ENCODE results near the gene BEAN1. TPM values are rescaled to one million over a fixed set of nuclear protein-coding genes. Genes with fewer than 3 reads are reported as not detected.
A peak's percentile ranks its signal among the peaks of the same experiment; 100 is the strongest.

The BEAN1 gene
- total and polyA plus RNA-seq, 3 experiments from 2014 or later, result 0.09 TPM; not detected in 2

DNA sequence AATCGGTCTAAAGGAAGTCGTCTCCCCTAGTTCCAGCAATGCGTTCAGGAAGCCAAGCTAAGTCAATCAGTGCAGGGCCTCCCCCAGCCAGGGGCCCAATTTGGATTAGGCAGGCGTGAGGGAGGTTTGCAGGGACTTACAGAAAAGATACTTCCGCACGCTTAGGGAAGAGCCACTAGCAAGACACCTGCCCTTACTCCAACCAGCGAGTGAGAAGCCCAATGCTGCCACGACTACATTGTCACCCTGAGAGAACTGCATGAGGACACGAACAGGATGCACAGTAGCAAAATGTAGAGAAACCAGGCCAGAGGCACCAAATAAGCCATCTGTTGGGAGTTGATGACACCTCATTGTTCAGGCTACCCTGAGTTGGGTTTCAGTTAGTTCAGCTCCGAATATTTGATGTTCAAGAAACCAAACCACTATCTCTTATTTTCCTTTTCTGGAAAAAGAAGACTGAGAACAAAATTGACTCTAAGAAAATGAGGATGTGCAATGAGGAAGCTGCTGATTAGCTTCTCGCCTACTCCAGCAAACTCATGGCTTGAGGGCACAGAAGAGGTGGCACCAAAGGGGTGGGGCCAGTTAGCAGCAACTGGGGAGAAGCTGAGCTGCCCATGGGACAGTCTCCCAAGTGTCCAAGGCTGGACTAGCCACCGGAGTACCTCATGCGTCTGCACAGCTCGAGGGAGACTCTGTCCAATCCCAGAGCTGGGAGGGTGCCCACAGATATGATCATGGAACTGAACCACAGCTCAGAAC lies 93.5 kb downstream of the BEAN1 start:
- ChIA-PET CTCF (interaction anchor here (0.8 to 6.0 kb wide), 9 partner anchors 9 to 114 kb away, joined by 3 to 39 read pairs (median 7); partner anchors contain the start of genes CKLF and CMTM3), POLR2A (interaction anchor here (1.2 to 3.0 kb wide), 3 partner anchors 27 to 84 kb away, joined by 4 to 26 read pairs (median 13); partner anchors contain the start of genes CKLF, CMTM3 and TK2)
- DNase-seq, result no peak
- Mint-ChIP-seq H3K36me3 (no peaks in the 10 kb centered on the region), H3K27me3 (no peaks in the 10 kb centered on the region), H3K27ac (peak overlapping the region; percentile 95 to 100 (median 96)), H3K4me3 (peak overlapping the region in 6 of 7 donors; percentile 30 to 82 (median 74)), H3K9me3 (no peaks in the 10 kb centered on the region), H3K4me1 (peaks cover 89 to 96% (median 95%) of the 10 kb centered on the region in 3 donors)
- no peak overlapping the region for H3K4me3 ChIP-seq (ENCODE audit: low read length)
- no peaks in the 10 kb centered on the region for H3K36me3 ChIP-seq (ENCODE audit: insufficient read depth, low read length)
- no peaks in the 10 kb centered on the region for H3K9me3 ChIP-seq (ENCODE audit: low read length)
- H3K27ac ChIP-seq (ENCODE audit: low read depth, low read length), result no peak overlapping the region
- H3K27me3 ChIP-seq (ENCODE audit: insufficient read depth, low read length, poor library complexity, severe bottlenecking), result no peaks in the 10 kb centered on the region
- peaks cover 86% of the 10 kb centered on the region for H3K4me1 ChIP-seq (ENCODE audit: insufficient read depth, low read length)

DNA sequence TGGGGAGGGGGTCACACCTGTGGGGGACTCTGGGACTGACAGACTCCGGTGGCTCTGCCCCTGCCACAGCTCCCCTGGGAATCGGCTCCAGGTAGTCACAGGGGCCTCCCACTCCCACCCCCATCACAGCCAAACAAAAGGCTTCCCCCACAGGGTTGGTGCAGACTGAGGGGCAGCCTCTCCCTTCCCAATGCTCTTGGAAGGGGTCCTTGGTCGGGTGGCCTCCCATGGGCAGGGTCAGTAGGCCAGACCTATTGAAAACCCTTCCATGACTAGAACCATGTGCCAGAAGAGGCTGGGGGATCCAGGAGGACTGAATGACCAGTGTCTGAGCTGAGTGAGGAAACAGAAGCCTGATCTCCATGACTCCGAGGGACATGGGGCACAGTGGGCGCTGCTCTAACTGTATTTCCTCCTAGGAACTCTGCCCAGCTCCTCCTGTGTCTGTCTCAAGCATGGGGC lies 94.2 kb downstream of the BEAN1 start:
- H3K27me3 ChIP-seq (ENCODE audit: insufficient read depth, low read length, poor library complexity, severe bottlenecking), result no peaks in the 10 kb centered on the region
- no peaks in the 10 kb centered on the region for H3K36me3 ChIP-seq (ENCODE audit: insufficient read depth, low read length)
- H3K9me3 ChIP-seq (ENCODE audit: low read length), result no peaks in the 10 kb centered on the region
- ChIA-PET POLR2A (interaction anchor here (0.6 to 3.0 kb wide), 7 partner anchors 27 to 371 kb away, joined by 3 to 26 read pairs (median 4); partner anchors contain the start of genes CKLF, CMTM3 and TK2), CTCF (interaction anchor here (0.8 to 6.0 kb wide), 10 partner anchors 10 to 115 kb away, joined by 3 to 39 read pairs (median 6); partner anchors contain the start of genes CKLF and CMTM3)
- Mint-ChIP-seq H3K36me3 (no peaks in the 10 kb centered on the region), H3K27me3 (no peaks in the 10 kb centered on the region), H3K4me1 (peaks cover 89 to 96% (median 95%) of the 10 kb centered on the region in 3 donors), H3K27ac (peak overlapping the region; percentile 95 to 100 (median 96)), H3K4me3 (peak overlapping the region; percentile 30 to 89 (median 82)), H3K9me3 (no peaks in the 10 kb centered on the region)
- peak overlapping the region; percentile 59 for H3K27ac ChIP-seq (ENCODE audit: low read depth, low read length)
- peak overlapping the region; percentile 41 for H3K4me3 ChIP-seq (ENCODE audit: low read length)
- peaks cover 86% of the 10 kb centered on the region for H3K4me1 ChIP-seq (ENCODE audit: insufficient read depth, low read length)
- no peak for DNase-seq

GRCh38 chr16:66521951-66522771 lies 95.1 kb downstream of the BEAN1 start:
- peak overlapping the region; percentile 59 for H3K27ac ChIP-seq (ENCODE audit: low read depth, low read length)
- H3K27me3 ChIP-seq (ENCODE audit: insufficient read depth, low read length, poor library complexity, severe bottlenecking), result no peaks in the 10 kb centered on the region
- no peaks in the 10 kb centered on the region for H3K9me3 Mint-ChIP-seq
- peaks cover 78% of the 10 kb centered on the region for H3K4me1 ChIP-seq (ENCODE audit: insufficient read depth, low read length)
- peaks cover 84 to 93% (median 86%) of the 10 kb centered on the region in 3 donors for H3K4me1 Mint-ChIP-seq
- ChIA-PET POLR2A (interaction anchor here (0.6 to 3.0 kb wide), 14 partner anchors 10 to 370 kb away, joined by 3 to 26 read pairs (median 4); partner anchors contain the start of genes CKLF, CMTM3 and TK2), CTCF (interaction anchor here (0.7 to 6.0 kb wide), 11 partner anchors 11 to 116 kb away, joined by 3 to 39 read pairs (median 6); partner anchors contain the start of genes CKLF and CMTM3)
- H3K4me3 Mint-ChIP-seq, result peak overlapping the region; percentile 73 to 89 (median 82)
- H3K9me3 ChIP-seq (ENCODE audit: low read length), result no peaks in the 10 kb centered on the region
- H3K36me3 Mint-ChIP-seq, result no peaks in the 10 kb centered on the region
- H3K4me3 ChIP-seq (ENCODE audit: low read length), result peak overlapping the region; percentile 41
- H3K27me3 Mint-ChIP-seq, result no peaks in the 10 kb centered on the region
- peak; percentile 43 to 94 (median 69) for DNase-seq
- H3K27ac Mint-ChIP-seq, result peak overlapping the region; percentile 95 to 100 (median 96)
- no peaks in the 10 kb centered on the region for H3K36me3 ChIP-seq (ENCODE audit: insufficient read depth, low read length)

- Mint-ChIP-seq H3K4me3 (peak overlapping the region; percentile 64 to 89 (median 79)), H3K27ac (peak overlapping the region; percentile 95 to 100 (median 98)), H3K27me3 (no peaks in the 10 kb centered on the region), H3K36me3 (no peaks in the 10 kb centered on the region), H3K9me3 (no peaks in the 10 kb centered on the region), H3K4me1 (peaks cover 77 to 88% (median 78%) of the 10 kb centered on the region in 3 donors)
- no peak for DNase-seq
- peaks cover 70% of the 10 kb centered on the region for H3K4me1 ChIP-seq (ENCODE audit: insufficient read depth, low read length)
- peak overlapping the region; percentile 44 for H3K4me3 ChIP-seq (ENCODE audit: low read length)
- ChIA-PET CTCF (interaction anchor here (0.9 to 6.0 kb wide), 9 partner anchors 12 to 115 kb away, joined by 3 to 39 read pairs (median 6); partner anchors contain the start of genes CKLF and CMTM3), POLR2A (interaction anchor here (0.8 to 3.0 kb wide), 7 partner anchors 11 to 81 kb away, joined by 3 to 26 read pairs (median 7); partner anchors contain the start of genes CKLF, CMTM3 and TK2)
- H3K27me3 ChIP-seq (ENCODE audit: insufficient read depth, low read length, poor library complexity, severe bottlenecking), result no peaks in the 10 kb centered on the region
- peak overlapping the region; percentile 62 for H3K27ac ChIP-seq (ENCODE audit: low read depth, low read length)
- no peaks in the 10 kb centered on the region for H3K36me3 ChIP-seq (ENCODE audit: insufficient read depth, low read length)
- no peaks in the 10 kb centered on the region for H3K9me3 ChIP-seq (ENCODE audit: low read length)
Observed at GRCh38 chr16:66522816-66523590, 95.9 kb downstream of the BEAN1 start.

GRCh38 chr16:66523861-66524354 lies 96.8 kb downstream of the BEAN1 start:
- H3K36me3 ChIP-seq (ENCODE audit: insufficient read depth, low read length), result no peaks in the 10 kb centered on the region
- H3K9me3 ChIP-seq (ENCODE audit: low read length), result no peaks in the 10 kb centered on the region
- H3K4me3 ChIP-seq (ENCODE audit: low read length), result peak overlapping the region; percentile 39
- Mint-ChIP-seq H3K4me1 (peaks cover 72 to 82% (median 73%) of the 10 kb centered on the region in 3 donors), H3K36me3 (peaks cover 0 to 3% (median under 1%) of the 10 kb centered on the region in 3 donors), H3K27ac (peak overlapping the region; percentile 92 to 100 (median 98)), H3K27me3 (no peaks in the 10 kb centered on the region), H3K9me3 (no peaks in the 10 kb centered on the region), H3K4me3 (peak overlapping the region; percentile 60 to 89 (median 78))
- CTCF ChIA-PET, result interaction anchor here (0.9 to 6.0 kb wide), 6 partner anchors 9 to 65 kb away, joined by 3 to 39 read pairs (median 10); partner anchors contain the start of gene CKLF
- H3K27ac ChIP-seq (ENCODE audit: low read depth, low read length), result peak overlapping the region; percentile 62
- peak in 4 of 5 donors; percentile 21 to 65 (median 59) for DNase-seq
- H3K27me3 ChIP-seq (ENCODE audit: insufficient read depth, low read length, poor library complexity, severe bottlenecking), result no peaks in the 10 kb centered on the region
- H3K4me1 ChIP-seq (ENCODE audit: insufficient read depth, low read length), result peaks cover 70% of the 10 kb centered on the region
- POLR2A ChIA-PET, result interaction anchor here (0.8 to 1.9 kb wide), 5 partner anchors 16 to 65 kb away, joined by 3 to 5 read pairs (median 3); partner anchors contain the start of gene CKLF

GRCh38 chr16:66524601-66525164 lies 97.6 kb downstream of the BEAN1 start:
- Mint-ChIP-seq H3K9me3 (no peaks in the 10 kb centered on the region), H3K27ac (peak overlapping the region; percentile 89 to 100 (median 96)), H3K36me3 (peaks cover 0 to 4% (median 2%) of the 10 kb centered on the region in 3 donors), H3K4me1 (peaks cover 68 to 76% (median 69%) of the 10 kb centered on the region in 3 donors), H3K27me3 (no peaks in the 10 kb centered on the region), H3K4me3 (peak overlapping the region; percentile 48 to 89 (median 60))
- peak overlapping the region; percentile 35 for H3K4me3 ChIP-seq (ENCODE audit: low read length)
- peaks cover 68% of the 10 kb centered on the region for H3K4me1 ChIP-seq (ENCODE audit: insufficient read depth, low read length)
- no peaks in the 10 kb centered on the region for H3K27me3 ChIP-seq (ENCODE audit: insufficient read depth, low read length, poor library complexity, severe bottlenecking)
- POLR2A ChIA-PET, result interaction anchor here (1.0 to 1.9 kb wide), 3 partner anchors 22 to 28 kb away, joined by 3 to 5 read pairs (median 3); partner anchors contain the start of gene CKLF
- H3K36me3 ChIP-seq (ENCODE audit: insufficient read depth, low read length), result no peaks in the 10 kb centered on the region
- H3K27ac ChIP-seq (ENCODE audit: low read depth, low read length), result no peak overlapping the region
- CTCF ChIA-PET, result interaction anchor here (0.9 to 6.0 kb wide), 5 partner anchors 9 to 64 kb away, joined by 3 to 39 read pairs (median 15); partner anchors contain the start of gene CKLF
- H3K9me3 ChIP-seq (ENCODE audit: low read length), result no peaks in the 10 kb centered on the region
- peak in 3 of 5 donors; percentile 10 to 38 (median 15) for DNase-seq

All from CD8-positive, alpha-beta memory T cell (primary cell).